K562 (cell line): ENCODE results near the gene PEX5L. TPM values are rescaled to one million over a fixed set of nuclear protein-coding genes. Genes with fewer than 3 reads are reported as not detected.

Experiments
- ATAC-seq: fragments of 200-7000 bp; cut with Tn5 transposase; 3 replicates; pipeline ENCODE4 v1.9.1; 2020; ENCODE audit warnings: moderate library complexity
- BruUV-seq: library from RNA; stranded (reverse); fragments of 400-500 nt; replicated peaks from 2 replicates; lab custom pipeline; 2021; lab: Mats Ljungman, UMichigan
- CTCF ChIA-PET: fragments of 300-600 bp; formaldehyde crosslinking; extraction: SDS; loops from one replicate; lab custom pipeline; 2021; ENCODE audit warnings: low intra/inter-chr PET ratio; lab: Yijun Ruan, JAX
- POLR2A ChIA-PET: fragments of 300-600, 350-650 bp; sonication (Branson Sonifier 250); formaldehyde crosslinking; extraction: SDS; loops from one replicate; lab custom pipeline; 2021; ENCODE audit warnings: antibody characterized with exemption, inconsistent platforms; lab: Yijun Ruan, JAX
- DNase-seq, 4 experiments: peaks; one replicate each; pipeline versions ENCODE4 v3.0.0 to v3.0.0-alpha.2; 2011 to 2018; ENCODE audit warnings: low spot score in 3 of 4, mixed read lengths in 3 of 4; ENCODE audit errors: extremely low read depth in 1 of 4
- FAIRE-seq: peaks from 2 replicates; lab custom pipeline; 2011; peaks lifted over from hg19 to GRCh38; lab: Jason Lieb, UNC
- H2AFZ ChIP-seq: 2 replicates; pipeline ENCODE4 v1.6.0; 2011; ENCODE audit warnings: low read depth, low read length, control low read depth, inconsistent platforms
- H3K27ac ChIP-seq: fragments of 200-600 bp; 3 replicates; pipeline ENCODE4 v1.8.0; 2011; ENCODE audit warnings: low read depth, mild to moderate bottlenecking, control low read depth, inconsistent platforms, low read length, moderate library complexity, mixed read lengths; ENCODE audit errors: extremely low read depth
- H3K27me3 ChIP-seq, 2 experiments: fragments of 300-600 bp in 1 of 2; 2 replicates in 1 of 2; 3 replicates in 1 of 2; pipeline versions ENCODE4 v1.6.0 to v1.8.0; 2011; ENCODE audit warnings: inconsistent platforms in 2 of 2, low read length in 2 of 2, mild to moderate bottlenecking in 1 of 2, mixed read lengths in 1 of 2, moderate library complexity in 1 of 2; ENCODE audit not compliant: control insufficient read depth in 2 of 2, insufficient read depth in 2 of 2
- H3K36me3 ChIP-seq: fragments of 300-600 bp; 3 replicates; pipeline ENCODE4 v1.8.0; 2011; ENCODE audit warnings: mild to moderate bottlenecking, low read length, inconsistent platforms; ENCODE audit not compliant: control insufficient read depth, insufficient read depth
- H3K4me1 ChIP-seq, 2 experiments: fragments of 200-600 bp in 1 of 2; replicated peaks in 1 of 2; 2 replicates in 1 of 2; 3 replicates in 1 of 2; pipeline versions ENCODE4 v1.5.1 to v1.8.0; 2011; ENCODE audit warnings: inconsistent platforms in 2 of 2, low read length in 2 of 2, mild to moderate bottlenecking in 1 of 2, mixed read lengths in 1 of 2, moderate library complexity in 1 of 2; ENCODE audit not compliant: control insufficient read depth in 2 of 2, insufficient read depth in 2 of 2
- H3K4me2 ChIP-seq: 2 replicates; pipeline ENCODE4 v1.6.1; 2011; ENCODE audit warnings: low read length, control low read depth, inconsistent platforms, mixed read lengths; ENCODE audit not compliant: insufficient read depth
- H3K4me3 ChIP-seq: fragments of 200-600 bp; sonication (generic), shearing (Covaris generic); 2 replicates; pipeline ENCODE4 v1.5.1; 2016; ENCODE audit warnings: control low read depth, inconsistent platforms
- H3K79me2 ChIP-seq: fragments of 200-600 bp; 3 replicates; pipeline ENCODE4 v1.8.0; 2011; ENCODE audit warnings: low read length, inconsistent platforms; ENCODE audit not compliant: control insufficient read depth, insufficient read depth
- H3K9ac ChIP-seq, 2 experiments: 2 replicates each; pipeline versions ENCODE4 v1.6.0 to v1.6.1; 2011; ENCODE audit warnings: low read depth in 2 of 2, low read length in 2 of 2, control low read depth in 1 of 2, inconsistent platforms in 1 of 2, mild to moderate bottlenecking in 1 of 2, mixed read lengths in 1 of 2; ENCODE audit not compliant: insufficient read depth in 1 of 2
- H3K9me1 ChIP-seq: one replicate; pipeline ENCODE4 v1.6.0; 2011; ENCODE audit warnings: inconsistent platforms, mild to moderate bottlenecking, low read length, moderate library complexity; ENCODE audit not compliant: control insufficient read depth, insufficient read depth
- H3K9me3 ChIP-seq: replicated peaks from 2 replicates; pipeline ENCODE4 v1.5.1; 2011; ENCODE audit warnings: low read depth, low read length, inconsistent platforms; ENCODE audit not compliant: control insufficient read depth, insufficient read depth
- H4K20me1 ChIP-seq: replicated peaks from 2 replicates; pipeline ENCODE4 v1.6.1; 2011; ENCODE audit warnings: low read length, inconsistent platforms, mixed read lengths; ENCODE audit not compliant: control insufficient read depth, insufficient read depth
- BDP1 ChIP-seq: IDR thresholded peaks from 3 replicates; pipeline ENCODE4 v1.6.1; 2011; ENCODE audit not compliant: insufficient read length, insufficient read depth
- BMI1 ChIP-seq: fragments of 150-350 bp; IDR thresholded peaks from 2 replicates; pipeline ENCODE4 v1.6.1; 2014; ENCODE audit warnings: low read length
- BRF1 ChIP-seq: IDR thresholded peaks from 3 replicates; pipeline ENCODE4 v1.6.1; 2011; ENCODE audit warnings: borderline replicate concordance, mild to moderate bottlenecking; ENCODE audit not compliant: insufficient read length; ENCODE audit errors: extremely low read depth
- CSDE1 ChIP-seq, 2 experiments: fragments of 450-650 bp; IDR thresholded peaks; 2 replicates each; pipeline ENCODE4 v1.6.1; 2016; ENCODE audit warnings: mild to moderate bottlenecking in 1 of 2
- DMBX1 ChIP-seq: fragments of 250-450 bp; sonication (Bioruptor Pico); IDR thresholded peaks from 2 replicates; pipeline ENCODE4 v1.8.0; 2022; ENCODE audit warnings: inconsistent platforms, mild to moderate bottlenecking, moderate library complexity, borderline replicate concordance
- ESRRB ChIP-seq: fragments of 250-450 bp; sonication (Bioruptor Pico); IDR thresholded peaks from 2 replicates; pipeline ENCODE4 v1.5.0; 2020; ENCODE audit warnings: mild to moderate bottlenecking, moderate library complexity, borderline replicate concordance
- ETV6 ChIP-seq, 3 experiments: fragments of 150-350 bp in 1 of 3; sonication (generic) in 1 of 3; formaldehyde crosslinking in 1 of 3; IDR thresholded peaks; 2 replicates each; pipeline versions ENCODE4 v1.6.1 to v1.8.0; 2014 to 2022; ENCODE audit warnings: borderline replicate concordance in 2 of 3, low read depth in 2 of 3, antibody characterized with exemption in 1 of 3, low read length in 1 of 3, mild to moderate bottlenecking in 1 of 3, missing genetic modification reagents in 1 of 3
- RAD51 ChIP-seq: fragments of 450-650 bp; IDR thresholded peaks from 2 replicates; pipeline ENCODE4 v1.7.1; 2016; ENCODE audit warnings: low read depth, mild to moderate bottlenecking, borderline replicate concordance
- RBBP5 ChIP-seq: fragments of 200-600 bp; sonication (generic); IDR thresholded peaks from 2 replicates; pipeline ENCODE4 v1.6.1; 2012; ENCODE audit warnings: borderline replicate concordance, mild to moderate bottlenecking, low read length, control low read depth, inconsistent platforms; ENCODE audit not compliant: insufficient read depth, poor library complexity, severe bottlenecking
- TAF9B ChIP-seq: fragments of 450-650 bp; IDR thresholded peaks from 2 replicates; pipeline ENCODE4 v1.6.1; 2018; ENCODE audit warnings: mild to moderate bottlenecking; ENCODE audit not compliant: partially characterized antibody
- TAL1 ChIP-seq: fragments of 450-650 bp; IDR thresholded peaks from 2 replicates; pipeline ENCODE4 v1.6.1; 2016; ENCODE audit warnings: mild to moderate bottlenecking
- ZNF146 ChIP-seq: IDR thresholded peaks from one replicate; pipeline ENCODE4 v1.6.1; 2018; ENCODE audit warnings: missing compliant biosample characterization; ENCODE audit not compliant: unreplicated experiment
- ZNF232 ChIP-seq: sonication (generic); formaldehyde crosslinking; IDR thresholded peaks from 2 replicates; pipeline ENCODE4 v1.8.0; 2022; ENCODE audit warnings: mild to moderate bottlenecking, missing genetic modification reagents
- ZNF644 ChIP-seq: fragments of 200-800 bp; sonication (Bioruptor generic); IDR thresholded peaks from 2 replicates; pipeline ENCODE4 v1.6.1; 2016; ENCODE audit warnings: low read depth, missing genetic modification characterization, missing compliant biosample characterization
- WGBS: fragments of 100-300 bp; shearing (Covaris generic); methylation state at CpG from one replicate; pipeline ENCODE4 v1.1.6; 2016; ENCODE audit warnings: low coverage, mixed read lengths; ENCODE audit not compliant: insufficient coverage; ENCODE audit errors: missing lambda C conversion rate; 5-methylcytosine and 5-hydroxymethylcytosine counted together
- in situ Hi-C: fragments of 300-500 bp; cut with MboI; formaldehyde crosslinking; loops from 4 replicates; pipeline ENCODE4 v1.15.0; 2018; ENCODE audit warnings: inconsistent platforms, mixed read lengths
- intact Hi-C: fragments of 100-400 bp; cut with micrococcal nuclease; formaldehyde crosslinking; loops from 2 replicates; pipeline ENCODE4 v1.14.2; 2022
- polyA plus RNA-seq, 8 experiments: library from polyadenylated mRNA; depleted of rRNA in 4 of 8; stranded (reverse) in 5 of 8; unstranded in 3 of 8; fragments of >200 nt; fragmentation: Nextera tagmentation in 2 of 8; fragmentation: Illumina TruSeq in 1 of 8; extraction: Ambion mirVana in 2 of 8; extraction: Trizol in 1 of 8; gene quantifications; 2 replicates each; pipeline versions ENCODE4 v1.2.1 to v1.2.3, GENCODE V29; 2011 to 2014; ENCODE audit warnings: inconsistent platforms in 1 of 8, missing spikeins in 1 of 8
- total RNA-seq, 7 experiments: library from RNA; depleted of rRNA in 6 of 7; stranded (reverse); fragments of >200 nt in 6 of 7; fragmentation: Illumina TruSeq in 2 of 7; extraction: Trizol in 2 of 7; gene quantifications; 2 replicates each; pipeline versions ENCODE4 v1.2.1 to v1.2.3, GENCODE V29; 2011 to 2021; ENCODE audit warnings: low replicate concordance in 1 of 7
- TF ChIP-seq, protein P1 (sequence below): fragments of 450-650 bp; IDR thresholded peaks from 2 replicates; pipeline ENCODE4 v1.6.1; 2016; ENCODE audit warnings: mild to moderate bottlenecking

The PEX5L gene
- total and polyA plus RNA-seq, 9 of the 15 experiments (the other 6 are each of a cell fraction or from before 2014, with no cell fraction given): not detected

DNA sequence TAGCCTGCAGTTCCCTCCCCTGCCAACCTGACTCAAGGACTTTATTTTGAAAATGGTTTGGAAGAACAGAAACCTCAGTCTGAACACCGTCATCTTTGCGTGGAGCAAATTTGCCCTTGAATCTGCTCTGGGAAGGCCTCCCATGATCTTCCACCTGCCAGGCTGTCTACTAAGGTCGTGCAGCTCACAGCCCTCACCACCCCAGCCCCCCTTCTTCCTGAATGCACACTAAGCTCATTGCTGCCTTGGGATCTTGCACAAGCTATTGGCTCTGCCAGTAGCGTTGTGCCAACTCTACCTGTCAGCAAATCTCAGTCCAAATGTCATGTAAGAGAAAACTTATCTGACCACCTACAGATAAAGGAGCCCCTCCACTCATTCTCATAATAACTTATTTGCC lies 242.4 kb downstream of the PEX5L start:
- WGBS: 0% methylated on average over 4 of the region's 4 CpGs
- ChIA-PET POLR2A (no interaction called here), CTCF (no interaction called here)
- Histone ChIP-seq H2AFZ (no peak overlapping the region), H3K4me2 (no peak overlapping the region), H3K9ac (no peak overlapping the region), H3K27me3 (no peaks in the 10 kb centered on the region), H3K4me3 (no peak overlapping the region), H3K4me1 (no peaks in the 10 kb centered on the region), H3K36me3 (no peaks in the 10 kb centered on the region), H3K27ac (no peak overlapping the region), H3K9me1 (no peaks in the 10 kb centered on the region), H4K20me1 (no peaks in the 10 kb centered on the region), H3K79me2 (no peaks in the 10 kb centered on the region), H3K9me3 (no peaks in the 10 kb centered on the region)
- no TSS peak for BruUV-seq
- DNase-seq (no peak), FAIRE-seq (no peak), ATAC-seq (no peak)
- TF ChIP-seq DMBX1 (CRISPR knock-in tag) (no peak), RAD51 (no peak), ESRRB (CRISPR knock-in tag) (no peak), TAF9B (no peak)
- in situ Hi-C loops: no loop called here
- intact Hi-C loops: no loop called here

- Histone ChIP-seq H3K4me1 (no peaks in the 10 kb centered on the region), H4K20me1 (no peaks in the 10 kb centered on the region), H3K9ac (no peak overlapping the region), H3K4me3 (no peak overlapping the region), H3K79me2 (no peaks in the 10 kb centered on the region), H3K27me3 (no peaks in the 10 kb centered on the region), H3K36me3 (no peaks in the 10 kb centered on the region), H3K9me3 (no peaks in the 10 kb centered on the region), H3K27ac (no peak overlapping the region), H3K9me1 (no peaks in the 10 kb centered on the region), H3K4me2 (no peak overlapping the region), H2AFZ (no peak overlapping the region)
- ChIA-PET POLR2A (no interaction called here), CTCF (no interaction called here)
- BruUV-seq: no TSS peak
- ATAC-seq: no peak
- no peak for DNase-seq
- intact Hi-C loops (no loop called here), in situ Hi-C loops (no loop called here)
- FAIRE-seq: no peak
- WGBS: 2% methylated on average over 3 of the region's 3 CpGs
- no peak for TF ChIP-seq BMI1
- TF ChIP-seq RBBP5: no peak
- TF ChIP-seq, protein P1, sequence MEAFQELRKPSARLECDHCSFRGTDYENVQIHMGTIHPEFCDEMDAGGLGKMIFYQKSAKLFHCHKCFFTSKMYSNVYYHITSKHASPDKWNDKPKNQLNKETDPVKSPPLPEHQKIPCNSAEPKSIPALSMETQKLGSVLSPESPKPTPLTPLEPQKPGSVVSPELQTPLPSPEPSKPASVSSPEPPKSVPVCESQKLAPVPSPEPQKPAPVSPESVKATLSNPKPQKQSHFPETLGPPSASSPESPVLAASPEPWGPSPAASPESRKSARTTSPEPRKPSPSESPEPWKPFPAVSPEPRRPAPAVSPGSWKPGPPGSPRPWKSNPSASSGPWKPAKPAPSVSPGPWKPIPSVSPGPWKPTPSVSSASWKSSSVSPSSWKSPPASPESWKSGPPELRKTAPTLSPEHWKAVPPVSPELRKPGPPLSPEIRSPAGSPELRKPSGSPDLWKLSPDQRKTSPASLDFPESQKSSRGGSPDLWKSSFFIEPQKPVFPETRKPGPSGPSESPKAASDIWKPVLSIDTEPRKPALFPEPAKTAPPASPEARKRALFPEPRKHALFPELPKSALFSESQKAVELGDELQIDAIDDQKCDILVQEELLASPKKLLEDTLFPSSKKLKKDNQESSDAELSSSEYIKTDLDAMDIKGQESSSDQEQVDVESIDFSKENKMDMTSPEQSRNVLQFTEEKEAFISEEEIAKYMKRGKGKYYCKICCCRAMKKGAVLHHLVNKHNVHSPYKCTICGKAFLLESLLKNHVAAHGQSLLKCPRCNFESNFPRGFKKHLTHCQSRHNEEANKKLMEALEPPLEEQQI: no peak
- TF ChIP-seq TAL1: no peak
- no peak for TF ChIP-seq ZNF644 (tag)
- TF ChIP-seq ZNF146 (CRISPR knock-in tag): no peak
- no peak for TF ChIP-seq ZNF232 (CRISPR knock-in tag)
- no peak for TF ChIP-seq CSDE1 (IDR thresholded peaks at IDR 0.05)
- no peak for TF ChIP-seq ETV6 (IDR thresholded peaks at IDR 0.05; ENCODE audit: borderline replicate concordance in 1 of 2, low read depth in 2 of 2, low read length in 1 of 2)
- TF ChIP-seq ETV6 (CRISPR knock-in tag; IDR thresholded peaks at IDR 0.05; ENCODE audit: borderline replicate concordance): no peak
- TF ChIP-seq BDP1: no peak
- no peak for TF ChIP-seq BRF1
Measured at GRCh38 chr3:179791793-179792192, 244.9 kb downstream of the PEX5L start.
